ENCODE measurements around the gene TOX3. TPM values are rescaled to one million over a fixed set of nuclear protein-coding genes. Genes with fewer than 3 reads are reported as not detected.
A peak's percentile ranks its signal among the peaks of the same experiment; 100 is the strongest.

TOX3 gene
- total and polyA plus RNA-seq, 4 donors = 1.3 to 3.5 (median 2.4) TPM

GRCh38 chr16:52488837-52489289 lies 58.1 kb downstream of the TOX3 start:
- Histone ChIP-seq H3K9me3 (ENCODE audit: control insufficient read depth in 4 of 4, low read length in 3 of 4) (no peaks in the 10 kb centered on the region), H3K9ac (ENCODE audit: low read depth in 1 of 2, low read length in 2 of 2) (peak overlapping the region in 1 of 2 donors; percentile 21), H3K27me3 (ENCODE audit: control insufficient read depth in 4 of 4, insufficient read depth in 4 of 4, low read length in 3 of 4) (no peaks in the 10 kb centered on the region), H3K36me3 (ENCODE audit: control insufficient read depth in 4 of 4, insufficient read depth in 3 of 4, low read depth in 1 of 4, low read length in 3 of 4) (no peaks in the 10 kb centered on the region), H3K4me1 (ENCODE audit: control insufficient read depth in 4 of 4, insufficient read depth in 4 of 4, low read length in 3 of 4) (peaks cover 10 to 49% (median 32%) of the 10 kb centered on the region in 4 donors), H3K4me3 (ENCODE audit: low read depth in 1 of 3, low read length in 3 of 3) (no peak overlapping the region), H3K27ac (ENCODE audit: low read depth in 1 of 2, low read length in 2 of 2) (peak overlapping the region; percentile 61 to 77)
- TF ChIP-seq, protein P1, sequence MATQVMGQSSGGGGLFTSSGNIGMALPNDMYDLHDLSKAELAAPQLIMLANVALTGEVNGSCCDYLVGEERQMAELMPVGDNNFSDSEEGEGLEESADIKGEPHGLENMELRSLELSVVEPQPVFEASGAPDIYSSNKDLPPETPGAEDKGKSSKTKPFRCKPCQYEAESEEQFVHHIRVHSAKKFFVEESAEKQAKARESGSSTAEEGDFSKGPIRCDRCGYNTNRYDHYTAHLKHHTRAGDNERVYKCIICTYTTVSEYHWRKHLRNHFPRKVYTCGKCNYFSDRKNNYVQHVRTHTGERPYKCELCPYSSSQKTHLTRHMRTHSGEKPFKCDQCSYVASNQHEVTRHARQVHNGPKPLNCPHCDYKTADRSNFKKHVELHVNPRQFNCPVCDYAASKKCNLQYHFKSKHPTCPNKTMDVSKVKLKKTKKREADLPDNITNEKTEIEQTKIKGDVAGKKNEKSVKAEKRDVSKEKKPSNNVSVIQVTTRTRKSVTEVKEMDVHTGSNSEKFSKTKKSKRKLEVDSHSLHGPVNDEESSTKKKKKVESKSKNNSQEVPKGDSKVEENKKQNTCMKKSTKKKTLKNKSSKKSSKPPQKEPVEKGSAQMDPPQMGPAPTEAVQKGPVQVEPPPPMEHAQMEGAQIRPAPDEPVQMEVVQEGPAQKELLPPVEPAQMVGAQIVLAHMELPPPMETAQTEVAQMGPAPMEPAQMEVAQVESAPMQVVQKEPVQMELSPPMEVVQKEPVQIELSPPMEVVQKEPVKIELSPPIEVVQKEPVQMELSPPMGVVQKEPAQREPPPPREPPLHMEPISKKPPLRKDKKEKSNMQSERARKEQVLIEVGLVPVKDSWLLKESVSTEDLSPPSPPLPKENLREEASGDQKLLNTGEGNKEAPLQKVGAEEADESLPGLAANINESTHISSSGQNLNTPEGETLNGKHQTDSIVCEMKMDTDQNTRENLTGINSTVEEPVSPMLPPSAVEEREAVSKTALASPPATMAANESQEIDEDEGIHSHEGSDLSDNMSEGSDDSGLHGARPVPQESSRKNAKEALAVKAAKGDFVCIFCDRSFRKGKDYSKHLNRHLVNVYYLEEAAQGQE (IDR thresholded peaks at IDR 0.05) = peak; percentile 93
- TF ChIP-seq ATF3 (IDR thresholded peaks at IDR 0.05) (peak; percentile 74), JUND (IDR thresholded peaks at IDR 0.05) (peak; percentile 74 to 91), FOXA1 (IDR thresholded peaks at IDR 0.05) (peak; percentile 98), SP1 (IDR thresholded peaks at IDR 0.05) (peak; percentile 92), HNF4G (IDR thresholded peaks at IDR 0.05) (peak; percentile 97), TAF1 (conservative IDR thresholded peaks at IDR 0.05) (no peak), GABPA (IDR thresholded peaks at IDR 0.05 in 1 of 2, conservative IDR thresholded peaks at IDR 0.05 in 1 of 2) (peak in 1 of 2 donors; percentile 41), FOXA2 (IDR thresholded peaks at IDR 0.05) (peak; percentile 97), EGR1 (IDR thresholded peaks at IDR 0.05; ENCODE audit: low read depth in 2 of 2) (peak in 1 of 2 donors; percentile 76), YY1 (IDR thresholded peaks at IDR 0.05) (peak; percentile 84), RAD21 (IDR thresholded peaks at IDR 0.05) (peak; percentile 67 to 73), CTCF (IDR thresholded peaks at IDR 0.05; ENCODE audit: low read depth, low read length, missing input control) (no peak), RXRA (IDR thresholded peaks at IDR 0.05) (peak; percentile 89 to 91), NR2F2 (IDR thresholded peaks at IDR 0.05) (no peak), HNF4A (conservative IDR thresholded peaks at IDR 0.05) (peak; percentile 97 to 98)
- TF ChIP-seq, protein P2, sequence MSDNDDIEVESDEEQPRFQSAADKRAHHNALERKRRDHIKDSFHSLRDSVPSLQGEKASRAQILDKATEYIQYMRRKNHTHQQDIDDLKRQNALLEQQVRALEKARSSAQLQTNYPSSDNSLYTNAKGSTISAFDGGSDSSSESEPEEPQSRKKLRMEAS (IDR thresholded peaks at IDR 0.05) = peak; percentile 95
- TF ChIP-seq, protein P3, sequence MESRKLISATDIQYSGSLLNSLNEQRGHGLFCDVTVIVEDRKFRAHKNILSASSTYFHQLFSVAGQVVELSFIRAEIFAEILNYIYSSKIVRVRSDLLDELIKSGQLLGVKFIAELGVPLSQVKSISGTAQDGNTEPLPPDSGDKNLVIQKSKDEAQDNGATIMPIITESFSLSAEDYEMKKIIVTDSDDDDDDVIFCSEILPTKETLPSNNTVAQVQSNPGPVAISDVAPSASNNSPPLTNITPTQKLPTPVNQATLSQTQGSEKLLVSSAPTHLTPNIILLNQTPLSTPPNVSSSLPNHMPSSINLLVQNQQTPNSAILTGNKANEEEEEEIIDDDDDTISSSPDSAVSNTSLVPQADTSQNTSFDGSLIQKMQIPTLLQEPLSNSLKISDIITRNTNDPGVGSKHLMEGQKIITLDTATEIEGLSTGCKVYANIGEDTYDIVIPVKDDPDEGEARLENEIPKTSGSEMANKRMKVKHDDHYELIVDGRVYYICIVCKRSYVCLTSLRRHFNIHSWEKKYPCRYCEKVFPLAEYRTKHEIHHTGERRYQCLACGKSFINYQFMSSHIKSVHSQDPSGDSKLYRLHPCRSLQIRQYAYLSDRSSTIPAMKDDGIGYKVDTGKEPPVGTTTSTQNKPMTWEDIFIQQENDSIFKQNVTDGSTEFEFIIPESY (IDR thresholded peaks at IDR 0.05) = peak; percentile 81
- DNase-seq (ENCODE audit: low spot score) = no peak

All from liver (tissue), 9 donors.